ENCODE measurements around the gene TBPL2. TPM values are rescaled to one million over a fixed set of nuclear protein-coding genes. Genes with fewer than 3 reads are reported as not detected.

Gene TBPL2
- total RNA-seq, 1 experiment from 2014 or later, result not detected

- no peaks in the 10 kb centered on the region; the same call in 1 of the 2 replicates for H4K20me1 ChIP-seq (ENCODE audit: insufficient read depth)
- no peaks in the 10 kb centered on the region for H3K27me3 ChIP-seq (ENCODE audit: insufficient read depth, low read length)
- H3K9me2 ChIP-seq (ENCODE audit: insufficient read depth), result no peaks in the 10 kb centered on the region
- H3K4me3 ChIP-seq (replicated peaks in 1 of 2; ENCODE audit: low read depth in 1 of 2, low read length in 2 of 2), result no peak overlapping the region
- H3K36me3 ChIP-seq (ENCODE audit: control insufficient read depth in 1 of 2, insufficient read depth in 2 of 2, low read length in 2 of 2), result no peaks in the 10 kb centered on the region
- H3K4me1 ChIP-seq (ENCODE audit: control insufficient read depth in 1 of 2, insufficient read depth in 2 of 2, low read length in 2 of 2), result peaks cover 0 to 7% of the 10 kb centered on the region in 2 experiments; a peak in 2 of 4 replicates
- no peak for DNase-seq (ENCODE audit: low read depth, low spot score)
- H2AFZ ChIP-seq (ENCODE audit: low read depth, low read length, poor library complexity, severe bottlenecking), result no peak overlapping the region
- peaks cover 50% of the 10 kb centered on the region for H3K79me2 ChIP-seq (ENCODE audit: insufficient read depth, low read length)
- no peaks in the 10 kb centered on the region for H3K9me3 ChIP-seq (ENCODE audit: control insufficient read depth in 1 of 2, insufficient read depth in 1 of 2, low read depth in 1 of 2, low read length in 2 of 2)
- H3K4me2 ChIP-seq (ENCODE audit: low read length), result no peak overlapping the region
- intact Hi-C loops (cut with micrococcal nuclease), result no loop called here
- TF ChIP-seq POLR2AphosphoS5 (IDR thresholded peaks at IDR 0.05; ENCODE audit: low read depth, low read length) (no peak), CBX3 (IDR thresholded peaks at IDR 0.05; ENCODE audit: low read depth) (no peak), ELF1 (IDR thresholded peaks at IDR 0.05; ENCODE audit: borderline replicate concordance, low read depth) (no peak), JUND (IDR thresholded peaks at IDR 0.05) (no peak), YY1 (IDR thresholded peaks at IDR 0.05; ENCODE audit: extremely low read depth, insufficient replicate concordance, low read depth, low read length) (no peak)
- no peak for ATAC-seq
- RAD21 ChIA-PET (ENCODE audit: low non-redundant PET in 1 of 2, low total read pairs in 2 of 2, uncharacterized antibody in 2 of 2, unreplicated experiment in 2 of 2), result no interaction called here
- H3K9ac ChIP-seq (ENCODE audit: low read length), result no peak overlapping the region
- no peak overlapping the region for H3K27ac ChIP-seq (ENCODE audit: low read depth, low read length)
- CTCF ChIA-PET, result no interaction called here
- POLR2A ChIA-PET, result no interaction called here
- BruUV-seq (replicated peaks), result no TSS peak
Measured at GRCh38 chr14:55404173-55404854, 36.1 kb downstream of the TBPL2 start.

- no peaks in the 10 kb centered on the region for H3K36me3 ChIP-seq (ENCODE audit: control insufficient read depth in 1 of 2, insufficient read depth in 2 of 2, low read length in 2 of 2)
- no peak overlapping the region for H3K27ac ChIP-seq (ENCODE audit: low read depth, low read length)
- BruUV-seq (replicated peaks), result no TSS peak
- no peaks in the 10 kb centered on the region for H3K9me2 ChIP-seq (ENCODE audit: insufficient read depth)
- DNase-seq (ENCODE audit: low read depth, low spot score), result no peak
- no peak overlapping the region for H3K4me2 ChIP-seq (ENCODE audit: low read length)
- POLR2A ChIA-PET, result no interaction called here
- H3K4me3 ChIP-seq (replicated peaks in 1 of 2; ENCODE audit: low read depth in 1 of 2, low read length in 2 of 2), result no peak overlapping the region
- no peaks in the 10 kb centered on the region for H3K9me3 ChIP-seq (ENCODE audit: control insufficient read depth in 1 of 2, insufficient read depth in 1 of 2, low read depth in 1 of 2, low read length in 2 of 2)
- peaks cover 47% of the 10 kb centered on the region for H3K79me2 ChIP-seq (ENCODE audit: insufficient read depth, low read length)
- no peak for ATAC-seq
- intact Hi-C loops (cut with micrococcal nuclease), result no loop called here
- RAD21 ChIA-PET (ENCODE audit: low non-redundant PET in 1 of 2, low total read pairs in 2 of 2, uncharacterized antibody in 2 of 2, unreplicated experiment in 2 of 2), result no interaction called here
- CTCF ChIA-PET, result no interaction called here
- no peaks in the 10 kb centered on the region for H3K27me3 ChIP-seq (ENCODE audit: insufficient read depth, low read length)
- H3K4me1 ChIP-seq (ENCODE audit: control insufficient read depth in 1 of 2, insufficient read depth in 2 of 2, low read length in 2 of 2), result peaks cover 8 to 20% of the 10 kb centered on the region in 2 experiments; a peak in 3 of 4 replicates
- H4K20me1 ChIP-seq (ENCODE audit: insufficient read depth), result no peaks in the 10 kb centered on the region; the same call in 1 of the 2 replicates
- no peak overlapping the region for H2AFZ ChIP-seq (ENCODE audit: low read depth, low read length, poor library complexity, severe bottlenecking)
- no peak overlapping the region for H3K9ac ChIP-seq (ENCODE audit: low read length)
- TF ChIP-seq ATF3 (IDR thresholded peaks at IDR 0.05) (no peak), ZNF274 (IDR thresholded peaks at IDR 0.05; ENCODE audit: low read depth, low read length) (no peak), CTCF (IDR thresholded peaks at IDR 0.05 in 2 of 3, conservative IDR thresholded peaks at IDR 0.05 in 1 of 3; ENCODE audit: borderline replicate concordance in 1 of 3, insufficient read depth in 1 of 3, low read depth in 2 of 3, low read length in 2 of 3) (no peak), POLR2AphosphoS5 (IDR thresholded peaks at IDR 0.05; ENCODE audit: low read depth, low read length) (no peak), SIN3A (IDR thresholded peaks at IDR 0.05; ENCODE audit: low read depth) (no peak), TCF7L2 (IDR thresholded peaks at IDR 0.05; ENCODE audit: borderline replicate concordance, extremely low read depth, insufficient read depth, insufficient read length) (no peak), POLR2A (IDR thresholded peaks at IDR 0.05; ENCODE audit: borderline replicate concordance, extremely low read depth, insufficient read depth, insufficient read length) (no peak), ZBTB33 (IDR thresholded peaks at IDR 0.05; ENCODE audit: extremely low read depth, insufficient replicate concordance, low read length) (no peak), CEBPB (IDR thresholded peaks at IDR 0.05; ENCODE audit: low read depth) (no peak), CBX3 (IDR thresholded peaks at IDR 0.05; ENCODE audit: low read depth) (no peak), FOSL1 (IDR thresholded peaks at IDR 0.05; ENCODE audit: low read depth) (no peak), EZH2phosphoT487 (IDR thresholded peaks at IDR 0.05; ENCODE audit: borderline replicate concordance) (no peak), EGR1 (IDR thresholded peaks at IDR 0.05; ENCODE audit: low read depth) (no peak), RAD21 (IDR thresholded peaks at IDR 0.05; ENCODE audit: low read depth) (no peak), ZFX (IDR thresholded peaks at IDR 0.05) (no peak)
Measured at GRCh38 chr14:55401751-55402150, 38.7 kb downstream of the TBPL2 start.
